NCI-H524 treated with DMSO at 0.1 percent for 48 hours (cell line): ENCODE results near the gene UBE2E2.
A peak's percentile ranks its signal among the peaks of the same experiment; 100 is the strongest.

Experiments used
- DNase-seq: peaks from one replicate; lab custom pipeline; 2025; lab: John Stamatoyannopoulos, UW

The UBE2E2 gene

DNA sequence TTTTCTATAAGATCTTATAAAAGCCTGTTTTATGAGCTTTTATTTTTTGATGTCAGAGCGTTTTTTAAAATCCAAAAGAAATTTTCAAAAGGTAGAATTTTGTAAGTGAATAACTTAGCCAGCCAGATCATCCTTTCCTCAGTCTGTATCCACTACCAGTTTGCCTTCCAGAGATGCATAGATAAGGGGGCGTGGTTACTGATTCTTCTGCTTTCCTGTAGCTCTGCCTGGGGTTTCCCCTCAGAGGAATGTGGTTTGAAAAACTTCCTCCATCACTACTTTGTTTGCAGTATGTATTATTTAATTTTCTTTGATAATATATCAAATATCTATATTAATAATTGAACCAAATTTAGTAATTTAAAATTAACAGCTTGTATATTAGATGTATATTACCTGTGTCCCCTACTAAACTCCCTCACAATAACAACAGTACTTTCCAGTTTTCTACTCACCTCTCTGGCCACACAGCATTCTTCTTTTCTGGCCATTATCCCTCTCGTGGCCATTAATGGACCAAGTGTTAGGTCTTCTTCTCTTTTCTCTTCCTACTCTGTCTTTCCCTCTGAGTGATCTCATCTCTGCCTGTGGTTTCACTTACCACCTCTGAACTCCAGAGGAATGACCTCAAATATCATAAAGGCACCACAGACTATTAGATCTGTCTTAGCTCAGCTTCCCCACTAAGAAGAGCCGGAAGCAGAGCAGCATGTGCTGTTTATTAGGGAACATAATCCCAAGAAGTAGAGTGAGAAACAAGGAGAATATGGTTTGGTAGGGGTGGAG is 239.7 kb downstream of the UBE2E2 start:
- DNase-seq: no peak

DNA sequence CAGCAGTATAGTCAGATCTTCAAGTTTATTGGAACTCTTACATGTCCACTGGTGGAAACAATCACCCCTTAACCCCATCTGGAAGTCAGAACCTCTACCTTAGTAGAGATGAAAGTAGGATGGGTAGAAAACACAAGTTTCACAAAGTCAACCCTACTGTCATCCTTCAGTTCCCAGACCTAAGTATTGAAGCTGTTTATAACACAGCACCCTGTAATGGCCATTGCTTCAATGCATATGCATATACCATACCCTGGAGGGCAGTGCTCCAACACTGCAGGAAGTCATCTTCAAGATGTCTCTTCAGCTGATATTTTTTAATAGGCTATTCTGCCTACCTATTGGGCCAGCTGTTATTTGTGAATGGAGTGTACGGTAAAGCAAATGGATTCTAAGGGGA is 241.3 kb downstream of the UBE2E2 start:
- DNase-seq: no peak

- no peak for DNase-seq
Measured at GRCh38 chr3:23446301-23446700, 243.2 kb downstream of the UBE2E2 start.

- no peak for DNase-seq
Measured at GRCh38 chr3:23448998-23449537, 245.9 kb downstream of the UBE2E2 start.

DNA sequence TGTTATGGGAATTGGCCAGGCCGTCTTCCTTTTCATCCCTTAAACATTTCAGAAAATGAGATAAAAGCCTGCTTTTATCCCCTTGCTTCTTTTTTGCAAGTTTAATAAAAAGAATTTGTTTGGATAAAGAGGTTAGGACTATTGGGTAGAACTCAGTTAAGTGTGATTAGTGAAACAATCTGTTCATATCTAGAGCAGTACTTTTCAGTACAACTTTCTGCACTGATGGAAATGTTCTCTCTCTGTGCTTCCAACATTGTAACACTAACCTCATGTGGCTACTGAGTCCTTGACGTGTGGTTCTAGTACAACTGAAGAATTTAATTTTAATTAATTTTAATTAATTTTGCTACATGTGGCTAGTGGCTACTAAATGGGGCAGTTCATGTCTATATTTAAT is 246.9 kb downstream of the UBE2E2 start:
- DNase-seq: no peak

GRCh38 chr3:23450806-23451205 is 247.7 kb downstream of the UBE2E2 start:
- DNase-seq: no peak

DNA sequence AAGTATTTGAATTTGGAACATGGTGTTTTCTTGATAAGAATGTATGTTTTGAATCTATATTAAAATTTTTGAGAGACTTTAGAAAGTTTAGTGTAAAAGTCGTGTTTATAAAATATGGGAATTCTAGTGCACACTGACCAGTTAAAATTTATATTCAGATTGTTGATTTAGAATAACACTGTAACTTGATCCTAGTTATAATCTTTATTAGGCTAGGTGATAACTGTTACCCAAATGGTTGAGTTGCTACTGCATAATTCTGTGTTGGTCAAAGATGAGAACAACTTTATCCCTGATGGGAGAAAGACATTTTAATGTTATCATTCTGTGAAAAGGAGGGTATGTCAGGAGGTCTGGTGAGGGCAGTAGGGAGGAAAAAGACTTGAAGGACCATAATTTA is 249.3 kb downstream of the UBE2E2 start:
- no peak for DNase-seq

DNA sequence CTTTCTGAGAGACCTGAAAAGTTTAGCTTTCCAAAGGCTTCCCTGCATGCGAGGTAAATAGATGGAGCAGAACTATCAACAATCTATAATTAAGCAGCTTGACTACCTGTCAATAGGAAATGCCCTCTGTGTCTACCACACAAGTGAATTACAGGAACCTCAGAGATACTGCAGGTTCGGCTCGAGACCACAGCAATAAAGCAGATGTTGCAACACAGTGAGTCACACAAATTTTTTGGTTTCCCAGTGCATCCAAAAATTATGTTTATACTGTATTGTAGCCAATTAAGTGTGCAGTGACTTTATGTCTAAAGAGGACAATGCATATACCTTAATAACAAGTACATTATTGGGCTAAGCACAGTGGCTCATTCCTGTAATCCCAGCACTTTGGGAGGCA is 252.0 kb downstream of the UBE2E2 start:
- no peak for DNase-seq

- no peak for DNase-seq
Measured at GRCh38 chr3:23455775-23456174, 252.6 kb downstream of the UBE2E2 start.

- no peak for DNase-seq
Measured at GRCh38 chr3:23457697-23458096, 254.6 kb downstream of the UBE2E2 start.

DNA sequence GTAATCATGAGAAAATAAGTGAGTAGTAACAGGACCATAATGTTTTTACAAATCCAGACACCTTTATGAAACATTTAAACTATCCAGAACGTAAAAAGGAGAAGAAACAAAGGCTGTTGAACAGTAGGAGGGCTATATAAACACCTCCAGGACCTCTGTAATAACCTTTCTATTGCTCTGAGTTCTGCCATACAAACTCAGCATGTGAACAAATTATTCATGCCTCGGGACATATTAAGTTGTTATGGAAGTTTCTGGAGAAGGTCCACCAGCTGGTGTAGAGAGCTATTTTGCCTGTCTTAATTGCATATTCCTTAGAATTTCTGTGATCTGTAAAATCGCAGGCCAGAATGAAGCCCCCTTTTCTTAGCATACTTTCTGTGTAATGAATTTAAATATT is 256.3 kb downstream of the UBE2E2 start:
- DNase-seq: no peak

GRCh38 chr3:23459889-23460546 is 256.9 kb downstream of the UBE2E2 start:
- no peak for DNase-seq

- DNase-seq: no peak
Measured at GRCh38 chr3:23461069-23461468, 257.9 kb downstream of the UBE2E2 start.

DNA sequence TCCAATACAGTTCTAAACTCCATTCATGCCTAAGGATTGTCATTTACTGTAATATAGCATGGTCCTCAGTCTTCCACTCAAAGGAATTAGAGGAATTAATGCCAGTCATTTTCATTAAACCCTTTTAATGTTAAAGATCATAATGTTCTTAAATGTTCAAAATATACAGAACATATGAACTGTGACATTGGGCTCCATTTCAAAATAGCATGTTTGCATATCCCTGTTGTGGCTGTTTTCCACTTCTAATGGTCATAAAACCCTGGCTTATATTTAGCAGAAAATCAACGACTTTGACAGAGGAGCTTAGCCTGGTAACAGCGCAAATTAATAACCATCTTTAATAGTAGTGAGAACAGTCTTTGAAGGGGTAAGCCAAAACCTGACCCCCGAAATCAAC is 260.7 kb downstream of the UBE2E2 start:
- no peak for DNase-seq

- DNase-seq: no peak
Measured at GRCh38 chr3:23465569-23465968, 262.4 kb downstream of the UBE2E2 start.

- no peak for DNase-seq
Measured at GRCh38 chr3:23468203-23468602, 265.1 kb downstream of the UBE2E2 start.

DNA sequence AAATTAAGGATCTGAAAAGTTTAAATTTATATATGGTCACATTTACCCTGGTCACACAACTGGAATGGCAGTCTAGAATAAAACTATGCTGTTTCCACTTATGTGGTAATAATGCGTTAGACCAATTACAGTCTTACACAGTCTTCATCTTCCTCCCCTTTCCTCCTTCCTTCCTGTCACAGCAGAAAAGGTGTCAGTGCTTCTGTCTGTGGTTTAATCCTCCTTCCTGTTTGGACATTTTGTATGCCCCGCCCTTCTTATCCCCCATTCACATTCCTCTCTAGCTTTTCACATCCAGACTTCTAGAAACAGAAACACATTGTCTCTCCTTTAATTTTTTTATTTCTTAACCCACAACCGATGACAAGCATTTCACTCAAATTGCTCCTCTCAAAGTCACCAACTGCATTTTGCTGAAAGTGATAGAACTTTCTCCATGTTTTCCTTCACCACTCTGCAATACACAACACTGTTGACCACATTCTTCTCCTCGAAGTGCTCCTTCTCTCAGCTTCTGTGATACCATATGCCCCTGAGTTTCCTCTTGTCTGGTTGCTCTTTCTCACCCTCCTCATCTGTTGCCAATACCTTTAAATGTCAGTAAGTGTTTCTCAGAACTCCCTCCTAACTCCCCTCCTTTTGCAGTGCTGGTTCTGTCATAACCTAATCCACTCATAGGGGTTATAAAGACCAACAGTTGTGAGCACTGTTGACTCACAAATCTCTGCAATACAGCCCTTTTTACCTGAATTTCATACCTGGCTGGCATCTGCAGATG is 271.6 kb downstream of the UBE2E2 start:
- no peak for DNase-seq

DNA sequence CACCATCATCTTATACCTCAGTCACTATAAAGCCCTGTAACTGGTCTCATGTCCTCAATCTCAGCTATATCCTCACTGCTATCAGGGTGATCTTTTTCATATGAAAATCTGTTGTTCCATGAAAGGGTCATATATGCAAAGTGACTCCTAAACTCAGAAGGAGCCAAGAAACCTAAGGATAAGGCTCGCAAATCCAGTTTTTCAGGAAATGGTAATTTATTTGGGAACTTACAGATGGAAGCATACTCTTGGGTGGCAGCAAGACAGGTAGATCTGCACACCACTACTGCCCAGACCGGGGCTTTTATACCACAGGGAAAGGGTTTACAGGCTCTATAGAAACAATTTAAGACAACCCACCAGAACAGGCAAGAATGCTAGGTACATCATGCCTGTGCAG is 272.3 kb downstream of the UBE2E2 start:
- no peak for DNase-seq

GRCh38 chr3:23479026-23479425 is 275.9 kb downstream of the UBE2E2 start:
- no peak for DNase-seq

GRCh38 chr3:23479615-23480328 is 276.6 kb downstream of the UBE2E2 start:
- no peak for DNase-seq

DNA sequence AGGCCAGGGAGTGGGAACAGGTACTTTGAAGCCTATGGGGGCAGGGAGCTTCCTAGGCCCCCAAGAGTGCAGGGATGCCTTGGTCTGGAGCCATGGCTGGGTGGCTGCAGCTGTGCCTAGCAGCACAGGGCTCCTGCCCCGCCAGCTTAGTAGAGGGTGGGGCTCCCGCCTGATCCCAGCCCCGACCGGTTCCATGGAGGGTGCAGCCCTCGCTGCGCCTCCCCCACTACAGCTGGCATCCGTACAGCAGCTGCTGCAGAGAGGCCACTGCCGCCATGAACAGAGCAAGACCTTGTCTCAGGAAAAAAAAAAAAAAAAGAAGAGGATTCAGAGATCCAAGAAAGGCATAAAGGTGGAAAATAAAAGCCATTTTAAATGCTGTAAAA is 277.2 kb downstream of the UBE2E2 start:
- peak; percentile 22 for DNase-seq

DNA sequence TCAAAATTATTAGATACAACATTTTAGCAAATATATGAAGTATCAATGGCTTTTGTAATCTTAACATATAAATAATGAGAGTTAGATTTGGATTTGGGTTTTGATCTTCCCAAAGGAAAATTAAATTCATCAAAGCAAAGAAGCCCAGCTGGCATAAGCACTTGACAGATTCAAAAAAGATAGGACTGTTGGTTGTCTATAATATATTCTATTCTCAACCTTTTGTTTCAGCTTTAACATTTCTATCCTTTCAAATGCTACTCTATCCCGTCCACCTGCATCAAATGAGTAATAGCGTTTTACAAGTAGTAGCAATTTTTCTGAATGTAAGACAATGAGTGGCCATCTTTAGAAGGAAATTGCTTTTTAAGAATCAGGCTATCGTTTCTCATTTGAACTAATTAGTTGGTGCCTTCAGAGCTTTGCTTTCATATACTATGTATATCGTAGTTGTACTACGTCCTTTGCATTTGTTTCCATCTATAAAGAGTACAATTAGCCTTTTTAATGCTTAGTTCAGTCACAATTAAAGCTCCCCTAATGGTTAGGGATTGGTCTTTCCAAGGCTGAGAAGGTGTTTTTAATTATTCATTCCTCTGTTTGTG is 278.0 kb downstream of the UBE2E2 start:
- no peak for DNase-seq
